A673 (cell line): ENCODE results near the gene TIFAB. TPM values are rescaled to one million over a fixed set of nuclear protein-coding genes. Genes with fewer than 3 reads are reported as not detected.
A peak's percentile ranks its signal among the peaks of the same experiment; 100 is the strongest.

Experiments used
- BruUV-seq: library from RNA; stranded (reverse); fragments of 400-500 nt; replicated peaks from 2 replicates; lab custom pipeline; 2021; lab: Mats Ljungman, UMichigan
- CTCF ChIA-PET: fragments of 300-600 bp; sonication (Branson Sonifier 250); formaldehyde crosslinking; loops from one replicate; lab custom pipeline; 2022; ENCODE audit warnings: antibody characterized with exemption; lab: Charles Lee
- POLR2A ChIA-PET: fragments of 300-600 bp; sonication (Branson Sonifier 250); formaldehyde crosslinking; loops from one replicate; lab custom pipeline; 2022; ENCODE audit warnings: antibody characterized with exemption; ENCODE audit not compliant: low non-redundant PET; lab: Charles Lee
- DNase-seq: peaks from one replicate; pipeline ENCODE4 v3.0.0-alpha.2; 2015; ENCODE audit warnings: low spot score
- H3K27ac ChIP-seq: fragments of 200-600 bp; sonication (generic); 2 replicates; pipeline ENCODE4 v1.5.1; 2016; ENCODE audit warnings: mixed run types, low read depth, mild to moderate bottlenecking, mixed read lengths, antibody characterized with exemption, low read length; ENCODE audit not compliant: poor library complexity, severe bottlenecking
- H3K27me3 ChIP-seq: fragments of 200-600 bp; sonication (generic); replicated peaks from 2 replicates; pipeline ENCODE4 v1.6.1; 2017; ENCODE audit warnings: mixed run types, low read depth, mild to moderate bottlenecking, mixed read lengths, antibody characterized with exemption, low read length; ENCODE audit not compliant: insufficient read depth, poor library complexity
- H3K36me3 ChIP-seq: fragments of 200-600 bp; sonication (generic); 2 replicates; pipeline ENCODE4 v1.6.1; 2016; ENCODE audit warnings: mixed run types, mild to moderate bottlenecking, mixed read lengths, antibody characterized with exemption, low read length; ENCODE audit not compliant: insufficient read depth, poor library complexity, severe bottlenecking
- H3K4me1 ChIP-seq: fragments of 200-600 bp; sonication (generic); 2 replicates; pipeline ENCODE4 v1.6.1; 2017; ENCODE audit warnings: mixed run types, mild to moderate bottlenecking, mixed read lengths, antibody characterized with exemption, low read length; ENCODE audit not compliant: insufficient read depth, poor library complexity, severe bottlenecking
- H3K4me3 ChIP-seq: fragments of 200-600 bp; sonication (generic); 2 replicates; pipeline ENCODE4 v1.5.1; 2016; ENCODE audit warnings: low read depth, mixed run types, mild to moderate bottlenecking, mixed read lengths, low read length; ENCODE audit not compliant: poor library complexity, severe bottlenecking
- H3K9me3 ChIP-seq: fragments of 200-600 bp; sonication (generic); 2 replicates; pipeline ENCODE4 v1.6.1; 2016; ENCODE audit warnings: mixed run types, low read depth, mild to moderate bottlenecking, mixed read lengths, antibody characterized with exemption, low read length; ENCODE audit not compliant: poor library complexity, severe bottlenecking
- CTCF ChIP-seq: fragments of 300-800, 200-600 bp; sonication (generic); conservative IDR thresholded peaks from 2 replicates; pipeline ENCODE4 v1.5.1; 2017; ENCODE audit warnings: low read depth, mild to moderate bottlenecking, antibody characterized with exemption, low read length, moderate library complexity, mixed read lengths
- EZH2 ChIP-seq: fragments of 200-600 bp; sonication (generic); IDR thresholded peaks from 2 replicates; pipeline ENCODE4 v1.6.1; 2017; ENCODE audit warnings: borderline replicate concordance, low read depth, mild to moderate bottlenecking, mixed read lengths, antibody characterized with exemption, low read length; ENCODE audit not compliant: poor library complexity, severe bottlenecking
- intact Hi-C: fragments of 100-400 bp; cut with micrococcal nuclease; formaldehyde crosslinking; loops from one replicate; pipeline ENCODE4 v1.10.0; 2022; ENCODE audit not compliant: unreplicated experiment
- total RNA-seq: library from RNA; stranded (reverse); gene quantifications from 2 replicates; pipeline ENCODE4 v1.2.3, GENCODE V29; 2021

TIFAB gene
- total RNA-seq, 1 experiment from 2014 or later, result not detected

- Histone ChIP-seq H3K36me3 (no peaks in the 10 kb centered on the region), H3K4me3 (no peak overlapping the region), H3K9me3 (no peaks in the 10 kb centered on the region), H3K27ac (no peak overlapping the region), H3K27me3 (peaks cover 26% of the 10 kb centered on the region), H3K4me1 (no peaks in the 10 kb centered on the region)
- no peak for DNase-seq
- intact Hi-C loops, result no loop called here
- TF ChIP-seq CTCF (no peak), EZH2 (no peak)
- ChIA-PET POLR2A (interaction anchor here (0.7 kb wide), 1 partner anchor 377 kb away, joined by 4 read pairs; no protein-coding TSS in a partner anchor), CTCF (no interaction called here)
- no TSS peak for BruUV-seq
Observed at GRCh38 chr5:135458356-135458755, 6.2 kb upstream of the TIFAB start.

GRCh38 chr5:135457424-135458071, 5.4 kb upstream of the TIFAB start:
- Histone ChIP-seq H3K27me3 (peaks cover 25% of the 10 kb centered on the region), H3K9me3 (no peaks in the 10 kb centered on the region), H3K4me3 (no peak overlapping the region), H3K4me1 (no peaks in the 10 kb centered on the region), H3K27ac (no peak overlapping the region), H3K36me3 (no peaks in the 10 kb centered on the region)
- ChIA-PET CTCF (interaction anchor here (0.9 to 2.0 kb wide), 5 partner anchors 8 to 96 kb away, joined by 4 to 8 read pairs (median 5); no protein-coding TSS in a partner anchor), POLR2A (interaction anchor here (0.7 kb wide), 1 partner anchor 378 kb away, joined by 4 read pairs; no protein-coding TSS in a partner anchor)
- no TSS peak for BruUV-seq
- intact Hi-C loops, result no loop called here
- no peak for TF ChIP-seq EZH2
- peak; percentile 95 for TF ChIP-seq CTCF
- peak; percentile 73 for DNase-seq

- no peaks in the 10 kb centered on the region for H3K36me3 ChIP-seq
- no TSS peak for BruUV-seq
- no peak for DNase-seq
- TF ChIP-seq CTCF, result no peak
- intact Hi-C loops, result no loop called here
- H3K9me3 ChIP-seq, result no peaks in the 10 kb centered on the region
- no peaks in the 10 kb centered on the region for H3K4me1 ChIP-seq
- peaks cover 35% of the 10 kb centered on the region for H3K27me3 ChIP-seq
- no peak overlapping the region for H3K27ac ChIP-seq
- no peak overlapping the region for H3K4me3 ChIP-seq
- ChIA-PET CTCF (interaction anchor here (1.4 to 2.0 kb wide), 2 partner anchors 10 to 97 kb away, joined by 5 to 8 read pairs; no protein-coding TSS in a partner anchor), POLR2A (no interaction called here)
Observed at GRCh38 chr5:135456238-135457099, 4.3 kb upstream of the TIFAB start.
